Stimulated activated CD8-positive, alpha-beta memory T cell treated with anti-CD3 and anti-CD28 coated beads, Interleukin-7, amount 100 ng/mL, for 1 hour (primary cell): Measurements from ENCODE around the gene PRR30.

Source experiments
- DNase-seq, 2 donors: peaks; one replicate each; pipeline ENCODE4 v3.0.0-alpha.2; 2020; ENCODE audit warnings: low read depth in 2 of 2

The PRR30 gene

DNA sequence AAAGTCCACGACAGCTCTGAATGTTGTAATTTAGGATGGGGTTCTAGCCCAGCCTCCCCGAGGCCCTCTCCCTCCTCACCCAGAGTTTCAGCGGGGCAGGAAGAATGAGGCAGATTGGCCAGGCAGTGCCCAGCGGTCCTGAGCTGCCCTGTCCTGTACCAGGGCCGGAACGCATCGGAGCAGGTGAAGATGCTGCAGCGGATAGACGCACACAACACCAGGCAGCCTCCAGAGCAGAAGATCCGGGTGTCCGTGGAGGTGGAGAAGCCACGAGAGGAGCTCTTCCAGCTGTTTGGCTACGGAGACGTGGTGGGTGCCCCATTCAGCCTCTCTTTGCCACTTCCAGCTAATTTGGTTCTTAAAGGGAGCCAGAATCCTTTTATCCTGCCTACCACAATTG is 41.9 kb downstream of the PRR30 start:
- DNase-seq = no peak

DNA sequence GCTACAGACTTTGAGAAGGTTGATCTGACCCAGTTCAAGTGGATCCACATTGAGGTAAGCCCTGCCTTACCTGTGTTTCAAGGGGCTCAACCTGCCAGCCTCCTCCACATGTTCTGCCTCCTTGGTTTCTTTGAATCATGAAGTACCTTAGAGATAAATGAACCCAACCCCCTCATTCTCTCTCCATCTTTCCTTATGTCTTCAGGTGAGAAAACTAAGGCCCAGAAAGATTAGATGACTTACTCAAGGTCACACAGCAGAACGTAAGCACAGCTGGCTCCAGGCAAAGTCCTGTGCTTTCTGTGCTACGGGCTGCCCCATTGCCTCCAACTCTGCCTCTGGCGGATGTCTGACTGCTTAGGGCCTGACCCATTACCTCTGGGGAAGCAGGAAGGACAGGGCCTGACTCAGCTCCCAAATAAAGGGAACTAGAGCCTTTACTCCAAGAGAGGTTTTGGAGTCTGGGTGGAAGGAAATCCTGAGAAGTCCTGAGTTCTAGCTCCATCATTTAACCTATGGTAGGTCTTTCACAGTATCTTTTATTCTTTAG is 42.4 kb downstream of the PRR30 start:
- no peak for DNase-seq

DNA sequence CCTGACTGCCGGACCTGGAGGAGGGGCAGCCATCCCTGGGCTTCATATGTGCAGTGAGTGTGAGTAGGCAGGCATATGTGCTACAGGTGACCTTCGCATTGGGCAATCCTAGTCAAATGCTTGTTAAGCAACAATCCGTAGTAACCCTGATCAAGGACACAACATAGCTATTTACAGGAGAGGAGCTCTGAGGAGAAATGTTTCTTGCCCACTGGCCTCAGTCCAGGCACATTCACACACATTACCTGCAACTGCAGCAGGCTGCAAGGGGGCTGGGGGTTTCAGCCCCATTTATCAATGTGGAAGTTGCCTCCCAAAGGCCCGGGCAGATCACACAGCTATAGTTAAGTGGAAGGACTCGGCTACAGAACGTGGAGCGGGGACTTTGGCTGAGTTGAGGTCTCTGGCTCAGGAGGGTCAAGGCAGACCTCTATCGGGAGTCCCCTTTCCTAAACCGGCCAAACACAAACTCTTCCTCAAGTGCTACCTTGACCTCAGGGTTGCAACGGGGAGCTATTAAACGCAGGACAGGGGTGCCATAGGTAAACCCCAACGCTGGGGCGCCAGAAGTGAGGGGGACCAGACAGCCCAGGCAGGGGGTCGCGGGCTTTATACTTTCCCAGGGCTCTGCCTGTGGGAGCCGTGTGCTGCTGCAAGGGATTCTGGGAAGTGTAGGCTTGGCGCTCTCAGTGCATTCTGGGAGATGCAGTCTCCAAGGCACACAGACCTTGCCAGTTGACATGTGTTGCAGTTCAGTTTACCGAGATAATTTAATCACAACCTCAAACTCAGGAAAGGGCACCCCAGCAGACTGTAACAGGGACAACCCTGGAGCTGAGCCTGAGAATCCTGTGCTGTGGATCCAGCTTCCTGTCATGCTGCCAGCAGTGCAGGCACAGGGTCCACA is 43.2 kb downstream of the PRR30 start:
- no peak for DNase-seq

DNA sequence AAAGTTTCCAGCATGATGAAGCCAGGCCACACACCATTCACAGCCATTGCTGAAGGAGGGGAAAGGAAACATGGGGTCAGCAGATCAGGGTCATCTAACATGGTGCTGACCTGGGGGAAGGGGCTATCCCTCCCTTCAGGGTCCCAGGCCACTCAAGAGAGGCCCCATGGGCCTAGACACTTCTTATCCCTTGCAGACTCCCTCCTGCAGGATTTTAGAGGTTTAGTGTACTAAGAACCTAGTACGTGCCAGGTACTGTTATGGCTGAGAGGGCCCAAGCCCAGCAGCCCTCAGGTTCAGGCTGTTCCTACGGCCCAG is 43.8 kb downstream of the PRR30 start:
- DNase-seq = no peak

DNA sequence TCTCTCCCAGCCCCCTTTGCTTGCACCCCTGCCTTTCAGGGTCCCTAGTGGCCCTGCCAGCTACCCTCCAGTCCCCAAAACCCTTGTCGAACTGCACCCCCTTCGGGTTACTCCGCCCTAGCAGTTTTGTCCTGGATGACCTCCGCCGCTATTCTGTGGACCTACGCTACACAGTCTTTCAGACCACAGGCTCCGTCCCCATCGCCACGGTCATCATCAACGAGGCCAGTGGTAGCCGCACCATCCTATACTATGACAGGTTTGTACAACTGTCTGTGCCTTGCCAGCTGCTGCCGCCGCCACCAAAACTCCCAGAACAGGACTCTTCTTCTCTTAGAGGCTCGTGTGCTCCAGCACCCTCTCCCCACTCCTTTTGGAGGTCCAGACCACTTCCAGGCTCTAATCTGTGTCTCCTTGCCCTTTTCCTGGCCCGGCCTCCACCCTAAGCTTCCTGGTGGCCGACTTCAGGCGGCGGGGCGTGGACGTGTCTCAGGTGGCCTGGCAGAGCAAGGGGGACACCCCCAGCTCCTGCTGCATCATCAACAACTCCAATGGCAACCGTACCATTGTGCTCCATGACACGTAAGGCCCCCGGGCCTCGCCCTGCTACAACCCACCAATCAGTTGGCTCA is 44.7 kb downstream of the PRR30 start:
- DNase-seq = no peak

DNA sequence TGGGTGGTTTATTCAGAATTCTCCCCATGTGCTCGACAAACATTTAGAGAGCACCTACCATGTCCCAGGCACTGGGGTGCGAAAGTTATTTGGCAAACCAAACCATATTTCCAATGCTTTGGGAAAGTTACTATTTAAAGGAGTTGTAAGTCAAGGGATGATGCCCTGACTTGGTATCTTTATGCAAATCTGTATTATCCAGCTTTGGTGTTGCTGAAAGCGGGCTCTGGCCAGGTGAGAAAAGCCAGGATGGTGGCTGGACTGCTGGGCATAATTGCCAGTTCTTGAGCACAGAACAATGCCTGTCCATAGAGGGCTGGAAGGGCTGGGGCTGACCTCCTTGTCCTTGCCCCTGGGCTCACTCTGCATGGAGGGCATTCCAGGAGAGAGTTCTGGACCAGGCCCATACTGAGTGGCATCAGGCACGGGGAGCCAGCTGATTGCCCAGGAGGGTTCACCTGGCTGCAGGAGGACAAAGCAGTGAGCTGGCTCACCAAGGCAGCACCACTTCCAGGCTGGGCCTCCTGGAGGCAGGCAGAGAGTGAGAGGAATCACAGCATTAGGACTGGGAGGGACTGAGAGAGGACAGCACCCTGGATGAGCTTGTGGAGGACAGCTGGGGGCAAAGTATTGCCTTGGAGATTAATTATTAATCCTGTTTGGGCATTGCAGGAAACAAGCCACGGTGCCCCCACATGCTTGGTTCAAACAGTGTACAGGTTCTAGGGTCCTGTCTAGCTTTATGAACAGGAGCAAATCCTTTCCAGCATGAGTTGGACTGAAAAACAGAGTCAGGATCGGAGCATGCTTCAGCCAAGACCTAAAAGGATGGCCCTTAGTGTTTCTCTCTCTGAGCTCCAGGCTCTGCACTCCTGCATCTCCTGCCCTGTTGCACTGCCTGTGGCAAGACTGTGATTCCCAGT is 45.5 kb downstream of the PRR30 start:
- DNase-seq = no peak

DNA sequence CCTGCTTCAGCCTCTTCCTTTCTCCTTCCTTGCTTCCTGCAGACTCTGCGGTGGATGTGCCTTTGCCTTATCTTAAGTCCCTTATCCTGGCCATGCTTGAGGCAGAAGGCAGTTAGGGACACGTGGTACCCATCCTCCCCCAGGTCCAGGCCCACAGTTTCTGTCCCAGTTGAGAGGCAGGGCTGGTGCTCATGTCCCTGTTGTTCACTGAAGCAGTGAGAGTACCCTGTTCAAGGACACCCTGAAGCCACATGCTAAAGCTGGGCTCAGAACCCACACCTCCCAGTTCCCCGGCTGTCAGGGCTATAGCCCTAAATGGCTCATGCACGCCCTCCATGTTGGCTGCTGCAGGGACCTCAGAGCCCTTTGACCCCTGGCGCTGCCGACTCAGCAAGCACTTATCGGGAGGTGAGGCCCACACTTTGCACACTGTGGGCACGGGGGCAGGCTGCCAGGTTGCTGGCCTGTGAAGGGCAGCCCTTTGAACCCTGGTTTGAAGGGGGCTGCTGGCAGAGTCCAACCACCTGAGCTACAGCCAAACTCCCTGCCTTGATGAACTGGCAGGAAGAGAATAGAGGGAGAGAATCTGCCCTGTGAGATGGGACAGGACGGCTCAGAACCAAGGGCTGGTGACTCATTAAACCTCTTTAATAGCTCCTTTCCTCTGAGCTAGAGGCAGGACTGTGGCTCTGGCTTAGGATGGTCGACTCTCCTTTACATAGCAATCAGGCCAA is 46.3 kb downstream of the PRR30 start:
- no peak for DNase-seq

DNA sequence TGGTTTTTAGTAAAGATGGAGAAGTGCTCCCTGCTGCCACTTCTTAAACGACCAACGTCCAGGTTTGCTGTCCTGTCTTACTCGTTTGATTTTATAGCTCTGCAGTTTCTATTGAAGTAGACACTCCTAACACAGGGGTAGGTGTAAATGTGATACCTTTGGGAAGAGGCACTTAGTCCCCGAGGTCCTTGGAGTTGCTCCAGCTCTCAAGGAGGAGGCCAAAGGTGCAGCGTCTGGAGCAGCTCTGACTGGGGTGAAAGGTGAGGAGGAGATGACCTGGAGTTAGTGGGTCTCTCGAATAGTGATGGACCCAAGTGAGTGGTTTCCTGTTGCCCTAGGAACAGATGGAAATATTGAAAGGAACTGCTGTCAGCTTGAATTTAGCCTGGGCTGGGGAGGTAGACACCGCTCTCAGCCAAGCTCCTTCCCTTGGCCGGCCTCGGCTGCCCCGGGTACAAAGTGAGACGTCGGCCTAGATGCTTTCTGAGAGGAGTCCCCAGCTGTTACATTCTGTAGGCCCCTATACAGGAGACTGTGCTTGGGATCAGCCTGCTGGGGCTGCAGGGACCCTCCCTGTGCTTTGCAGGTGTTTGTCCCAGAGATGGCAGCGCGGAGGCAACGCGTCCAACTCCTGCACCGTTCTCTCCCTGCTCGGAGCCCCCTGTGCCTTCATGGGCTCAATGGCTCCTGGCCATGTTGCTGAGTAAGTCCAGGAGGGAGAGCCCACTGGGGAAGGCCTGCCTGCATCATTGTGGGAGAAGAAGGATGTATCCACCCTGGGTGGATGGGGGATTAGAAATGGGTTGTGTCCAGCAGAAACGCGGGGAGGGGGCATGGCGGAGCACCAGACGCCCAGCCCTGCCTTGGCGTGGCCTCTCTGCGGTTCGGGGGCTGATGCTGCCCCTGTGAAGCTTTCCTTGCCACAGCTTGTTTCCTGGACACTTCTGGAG is 47.2 kb downstream of the PRR30 start:
- DNase-seq = no peak

DNA sequence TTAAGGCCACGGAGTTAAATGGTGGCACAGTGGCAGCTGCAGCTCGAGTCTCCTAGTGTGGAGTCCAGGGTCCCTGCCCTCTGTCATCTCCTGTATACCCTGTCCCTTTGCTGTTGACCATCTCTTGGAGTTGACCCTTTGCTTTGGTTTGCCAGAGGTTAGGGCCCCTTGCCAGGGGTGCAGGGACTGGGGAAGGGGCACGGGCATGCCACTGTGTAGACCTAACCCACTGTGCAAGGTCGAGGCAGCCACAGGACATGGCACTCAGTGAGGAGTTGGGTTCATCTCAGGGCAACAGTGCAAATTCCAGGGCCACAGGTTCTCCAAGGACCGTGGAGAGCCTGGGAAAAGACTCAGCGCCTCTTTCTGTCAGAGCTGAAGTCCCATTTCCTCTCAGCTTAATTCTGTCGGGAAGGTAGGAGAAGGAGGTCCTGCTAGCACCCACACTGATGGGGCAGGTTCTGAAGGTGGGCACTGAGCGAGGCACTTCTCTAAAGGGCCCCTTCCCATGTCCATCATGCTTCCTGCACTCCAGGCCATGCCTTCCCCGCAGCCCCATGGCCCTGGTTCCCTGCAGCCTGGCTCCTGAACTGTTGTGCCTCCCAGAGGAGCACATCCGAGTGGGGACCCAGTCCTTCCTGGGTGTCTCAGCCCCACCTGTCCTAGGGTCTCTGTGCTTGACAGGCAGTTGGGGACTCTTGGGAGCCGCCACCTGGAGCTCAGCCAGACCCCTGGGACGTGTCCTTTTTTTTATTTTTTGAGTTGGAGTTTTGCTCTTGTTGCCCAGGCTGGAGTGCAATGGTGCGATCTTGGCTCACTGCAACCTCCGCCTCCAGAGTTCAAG is 49.9 kb downstream of the PRR30 start:
- no peak for DNase-seq

DNA sequence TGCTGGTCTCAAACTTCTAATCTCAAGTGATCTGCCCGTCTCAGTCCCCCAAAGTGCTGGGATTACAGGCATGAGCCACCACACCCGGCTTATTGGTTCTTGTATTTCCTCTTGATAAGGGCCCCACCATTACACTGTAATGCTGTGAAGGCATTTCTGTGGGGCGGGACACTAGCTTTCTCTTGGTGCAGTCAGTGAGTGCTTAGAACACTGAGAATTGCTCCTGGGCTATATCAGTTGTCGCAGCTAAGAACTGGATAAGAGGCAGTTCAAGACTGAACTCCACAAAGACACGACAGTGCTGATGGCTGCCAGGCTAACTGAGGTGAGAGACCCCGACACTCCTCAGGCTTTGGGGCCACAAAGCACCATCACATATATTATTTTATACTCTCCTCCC is 50.6 kb downstream of the PRR30 start:
- DNase-seq = no peak

DNA sequence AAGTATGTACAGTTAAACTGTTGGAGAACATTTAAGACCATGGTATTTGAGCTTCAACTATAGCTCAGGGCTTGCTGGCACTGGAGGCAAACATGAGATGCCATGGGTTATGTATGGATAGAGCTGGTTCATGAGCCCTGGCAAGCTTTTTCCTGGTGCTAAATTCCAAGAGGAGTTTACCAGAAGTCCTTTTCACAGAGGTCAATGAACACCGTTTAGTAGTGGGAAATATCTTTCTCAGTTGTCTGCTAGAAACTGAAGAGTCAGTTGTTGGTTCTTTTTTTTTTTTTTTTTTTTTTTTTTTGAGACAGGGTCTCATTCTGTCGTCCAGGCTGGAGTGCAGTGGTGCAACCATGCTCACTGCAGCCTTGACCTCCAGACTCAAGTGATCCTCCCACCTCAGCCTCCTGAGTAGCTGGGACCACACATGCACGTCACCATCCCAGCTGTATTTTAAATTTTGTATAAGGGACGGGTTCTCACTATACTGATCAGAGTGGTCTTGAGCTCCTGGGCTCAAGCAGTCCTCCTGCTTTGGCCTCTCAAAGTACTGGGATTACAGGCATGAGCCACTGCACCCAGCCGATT is 51.3 kb downstream of the PRR30 start:
- DNase-seq = no peak
